OCI-LY1 (cell line): ENCODE data around the gene SAMD11.

ENCODE experiments used
- H2AFZ ChIP-seq: fragments of 200-600 bp; sonication (generic), shearing (Covaris generic); 2 replicates; pipeline ENCODE4 v1.6.0; 2014; ENCODE audit warnings: antibody characterized with exemption, mild to moderate bottlenecking, low read length
- H3F3A ChIP-seq: fragments of 200-600 bp; sonication (generic), shearing (Covaris generic); 2 replicates; pipeline ENCODE4 v1.6.0; 2014; ENCODE audit warnings: mild to moderate bottlenecking, antibody characterized with exemption, low read length, moderate library complexity; ENCODE audit not compliant: insufficient read depth
- H3K27ac ChIP-seq: fragments of 200-600 bp; sonication (generic); 2 replicates; pipeline ENCODE4 v1.5.1; 2014; ENCODE audit warnings: low read length, mixed run types, mild to moderate bottlenecking, low read depth; ENCODE audit not compliant: poor library complexity, severe bottlenecking
- H3K27me3 ChIP-seq: fragments of 200-600 bp; sonication (generic); 2 replicates; pipeline ENCODE4 v1.6.0; 2014; ENCODE audit warnings: antibody characterized with exemption, mild to moderate bottlenecking, low read length, moderate library complexity; ENCODE audit not compliant: insufficient read depth
- H3K36me3 ChIP-seq: fragments of 200-600 bp; sonication (generic); 2 replicates; pipeline ENCODE4 v1.6.1; 2014; ENCODE audit warnings: mild to moderate bottlenecking, antibody characterized with exemption, low read length, moderate library complexity, mixed read lengths; ENCODE audit not compliant: insufficient read depth
- H3K4me1 ChIP-seq: fragments of 200-600 bp; sonication (generic); 2 replicates; pipeline ENCODE4 v1.5.1; 2014; ENCODE audit warnings: mild to moderate bottlenecking, low read length, moderate library complexity; ENCODE audit not compliant: insufficient read depth, severe bottlenecking
- H3K4me2 ChIP-seq: fragments of 200-600 bp; sonication (generic), shearing (Covaris generic); 2 replicates; pipeline ENCODE4 v1.6.1; 2014; ENCODE audit warnings: low read length
- H3K4me3 ChIP-seq: fragments of 200-600 bp; sonication (generic); 2 replicates; pipeline ENCODE4 v1.5.1; 2014; ENCODE audit warnings: low read length, low read depth, mild to moderate bottlenecking, mixed read lengths; ENCODE audit not compliant: poor library complexity, severe bottlenecking
- H3K79me2 ChIP-seq: fragments of 200-600 bp; shearing (Covaris generic); 2 replicates; pipeline ENCODE4 v1.6.1; 2016; ENCODE audit warnings: mixed run types, low read length, mixed read lengths; ENCODE audit not compliant: insufficient read depth
- H3K9ac ChIP-seq: fragments of 200-600 bp; sonication (generic), shearing (Covaris generic); 2 replicates; pipeline ENCODE4 v1.6.1; 2014; ENCODE audit warnings: mild to moderate bottlenecking, low read length, mixed read lengths
- H3K9me2 ChIP-seq: fragments of 200-600 bp; sonication (generic), shearing (Covaris generic); 2 replicates; pipeline ENCODE4 v1.6.1; 2014; ENCODE audit warnings: low read depth, mild to moderate bottlenecking, low read length, mixed read lengths
- H3K9me3 ChIP-seq: fragments of 200-600 bp; shearing (Covaris generic); 2 replicates; pipeline ENCODE4 v1.6.1; 2014; ENCODE audit warnings: low read length, mixed read lengths
- H4K20me1 ChIP-seq: fragments of 200-600 bp; sonication (generic), shearing (Covaris generic); 2 replicates; pipeline ENCODE4 v1.6.0; 2016; ENCODE audit warnings: mild to moderate bottlenecking, low read length; ENCODE audit not compliant: insufficient read depth
- EZH2 ChIP-seq: fragments of 200-600 bp; sonication (generic), shearing (Covaris generic); IDR thresholded peaks from 2 replicates; pipeline ENCODE4 v1.8.0; 2017; ENCODE audit warnings: borderline replicate concordance, mixed run types, mild to moderate bottlenecking, antibody characterized with exemption, low read length, moderate library complexity, mixed read lengths
- TF ChIP-seq, protein P1 (sequence below): fragments of 200-600 bp; sonication (generic), shearing (Covaris generic); IDR thresholded peaks from 2 replicates; pipeline ENCODE4 v1.5.1; 2017; ENCODE audit warnings: mild to moderate bottlenecking, antibody characterized with exemption, low read length, moderate library complexity, mixed read lengths

The SAMD11 gene

DNA sequence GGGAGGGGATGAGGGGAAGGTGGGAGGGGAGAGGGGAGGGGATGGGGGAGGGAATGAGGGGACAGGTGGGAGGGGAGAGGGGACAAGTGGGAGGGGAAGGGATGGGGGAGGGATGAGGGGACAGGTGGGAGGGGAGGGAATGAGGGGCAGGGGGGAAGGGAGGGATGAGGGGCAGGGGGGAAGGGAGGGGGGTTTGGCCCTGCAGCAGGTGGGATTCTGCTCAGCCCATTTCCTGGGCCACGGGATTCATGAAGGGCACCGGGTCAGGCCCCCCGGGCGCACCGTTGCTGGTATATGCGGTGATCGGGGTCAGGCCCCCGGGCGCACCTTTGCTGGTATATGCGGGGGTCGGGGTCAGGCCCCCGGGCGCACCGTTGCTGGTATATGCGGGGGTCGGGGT lies 15.1 kb upstream of the SAMD11 start:
- H3F3A ChIP-seq = no peaks in the 10 kb centered on the region
- H3K27ac ChIP-seq = no peak overlapping the region
- H3K36me3 ChIP-seq = no peaks in the 10 kb centered on the region
- H3K79me2 ChIP-seq = no peaks in the 10 kb centered on the region
- no peak overlapping the region for H3K4me2 ChIP-seq
- no peaks in the 10 kb centered on the region for H3K9me3 ChIP-seq
- peaks cover 6% of the 10 kb centered on the region for H3K4me1 ChIP-seq
- H3K27me3 ChIP-seq = peaks cover 5% of the 10 kb centered on the region; the same call in 1 of the 2 replicates
- no peak overlapping the region for H3K4me3 ChIP-seq
- H3K9me2 ChIP-seq = no peaks in the 10 kb centered on the region
- TF ChIP-seq, protein P1, sequence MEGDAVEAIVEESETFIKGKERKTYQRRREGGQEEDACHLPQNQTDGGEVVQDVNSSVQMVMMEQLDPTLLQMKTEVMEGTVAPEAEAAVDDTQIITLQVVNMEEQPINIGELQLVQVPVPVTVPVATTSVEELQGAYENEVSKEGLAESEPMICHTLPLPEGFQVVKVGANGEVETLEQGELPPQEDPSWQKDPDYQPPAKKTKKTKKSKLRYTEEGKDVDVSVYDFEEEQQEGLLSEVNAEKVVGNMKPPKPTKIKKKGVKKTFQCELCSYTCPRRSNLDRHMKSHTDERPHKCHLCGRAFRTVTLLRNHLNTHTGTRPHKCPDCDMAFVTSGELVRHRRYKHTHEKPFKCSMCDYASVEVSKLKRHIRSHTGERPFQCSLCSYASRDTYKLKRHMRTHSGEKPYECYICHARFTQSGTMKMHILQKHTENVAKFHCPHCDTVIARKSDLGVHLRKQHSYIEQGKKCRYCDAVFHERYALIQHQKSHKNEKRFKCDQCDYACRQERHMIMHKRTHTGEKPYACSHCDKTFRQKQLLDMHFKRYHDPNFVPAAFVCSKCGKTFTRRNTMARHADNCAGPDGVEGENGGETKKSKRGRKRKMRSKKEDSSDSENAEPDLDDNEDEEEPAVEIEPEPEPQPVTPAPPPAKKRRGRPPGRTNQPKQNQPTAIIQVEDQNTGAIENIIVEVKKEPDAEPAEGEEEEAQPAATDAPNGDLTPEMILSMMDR = no peak
- TF ChIP-seq EZH2 = no peak
- no peaks in the 10 kb centered on the region for H4K20me1 ChIP-seq
- no peak overlapping the region for H2AFZ ChIP-seq
- H3K9ac ChIP-seq = no peak overlapping the region

DNA sequence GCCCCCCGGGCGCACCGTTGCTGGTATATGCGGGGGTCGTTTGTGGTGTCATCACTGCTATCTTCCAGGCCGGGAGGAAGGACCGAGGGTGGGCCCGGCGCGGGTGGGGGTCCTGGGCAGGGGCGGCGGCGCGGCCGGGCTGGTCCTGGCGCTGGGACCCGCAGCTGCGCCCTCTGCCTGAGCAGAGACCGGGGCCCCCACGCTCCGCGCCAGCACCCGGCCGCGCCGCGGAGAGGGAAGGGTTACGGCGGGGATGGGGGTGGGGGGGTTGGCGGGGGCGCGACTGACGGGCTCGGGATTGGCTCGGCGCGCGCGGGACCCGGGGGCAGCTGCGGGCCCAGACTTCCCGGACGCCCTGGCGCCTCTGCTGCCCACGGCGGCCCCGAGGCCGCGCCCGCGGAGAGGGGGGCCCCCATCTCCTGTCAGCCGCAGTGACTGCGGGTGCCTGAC lies 13.8 kb upstream of the SAMD11 start:
- peaks cover 6% of the 10 kb centered on the region for H3K4me1 ChIP-seq

DNA sequence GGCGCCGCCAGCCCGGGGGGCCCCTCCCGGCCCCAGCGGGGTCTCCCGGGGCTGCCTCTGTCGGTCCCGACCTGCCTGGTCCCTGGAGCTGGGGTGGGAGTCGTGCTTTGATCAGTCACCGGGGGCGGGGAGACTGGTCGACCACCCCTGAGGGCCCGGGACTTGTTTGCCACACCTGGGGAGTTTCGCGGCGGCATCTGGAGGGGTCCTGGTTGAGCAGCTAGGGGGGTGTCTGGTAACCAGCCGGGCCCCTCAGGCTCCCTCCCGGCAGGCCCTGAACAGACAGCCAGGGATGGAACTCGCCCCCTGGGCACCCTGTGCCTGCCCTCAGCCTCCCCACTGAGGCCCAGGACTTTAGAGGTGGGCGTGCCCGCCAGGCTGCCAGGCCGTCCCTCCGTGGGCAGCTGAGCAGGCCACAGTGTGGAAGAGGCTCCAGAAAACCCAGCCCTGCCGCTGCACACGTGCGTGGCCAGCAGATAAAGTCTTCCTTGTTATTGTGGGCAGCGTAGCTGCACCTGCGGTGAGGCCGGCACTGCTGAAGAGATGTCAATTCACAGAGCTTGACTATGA lies 13.3 kb upstream of the SAMD11 start:
- Histone ChIP-seq H3K4me1 (peaks cover 2% of the 10 kb centered on the region), H3K4me2 (no peak overlapping the region), H3K36me3 (no peaks in the 10 kb centered on the region), H3K79me2 (no peaks in the 10 kb centered on the region), H3K27me3 (peaks cover 4% of the 10 kb centered on the region; the same call in 1 of the 2 replicates), H3K27ac (no peak overlapping the region), H3F3A (no peaks in the 10 kb centered on the region), H4K20me1 (no peaks in the 10 kb centered on the region), H3K4me3 (no peak overlapping the region), H2AFZ (no peak overlapping the region), H3K9me2 (no peaks in the 10 kb centered on the region), H3K9ac (no peak overlapping the region), H3K9me3 (no peaks in the 10 kb centered on the region)
- TF ChIP-seq EZH2 = no peak
- TF ChIP-seq, protein P1 = no peak

More for the DNA sequence above, 13.8 kb upstream of the SAMD11 start:
- no peaks in the 10 kb centered on the region for H3K9me3 ChIP-seq
- no peak overlapping the region for H2AFZ ChIP-seq
- H3K36me3 ChIP-seq = no peaks in the 10 kb centered on the region
- H3K4me2 ChIP-seq = no peak overlapping the region
- no peaks in the 10 kb centered on the region for H4K20me1 ChIP-seq
- H3K79me2 ChIP-seq = no peaks in the 10 kb centered on the region
- H3K4me3 ChIP-seq = no peak overlapping the region
- H3K27me3 ChIP-seq = peaks cover 5% of the 10 kb centered on the region; the same call in 1 of the 2 replicates
- H3K9ac ChIP-seq = no peak overlapping the region
- H3K9me2 ChIP-seq = no peaks in the 10 kb centered on the region
- TF ChIP-seq, protein P1 = no peak
- H3K27ac ChIP-seq = no peak overlapping the region
- no peaks in the 10 kb centered on the region for H3F3A ChIP-seq
